DOHH2 (cell line): Measurements from ENCODE around the gene MBIP.

Experiments
- H3F3A ChIP-seq: fragments of 200-600 bp; sonication (generic), shearing (Covaris generic); 2 replicates; pipeline ENCODE4 v1.6.0; 2016; ENCODE audit warnings: antibody characterized with exemption, mild to moderate bottlenecking; ENCODE audit not compliant: control insufficient read depth, insufficient read depth
- H3K27ac ChIP-seq: fragments of 200-600 bp; sonication (generic); 2 replicates; pipeline ENCODE4 v1.5.1; 2014; ENCODE audit warnings: low read depth, mild to moderate bottlenecking, low read length, moderate library complexity
- H3K27me3 ChIP-seq: fragments of 200-600 bp; sonication (generic); 2 replicates; pipeline ENCODE4 v1.6.1; 2014; ENCODE audit warnings: mild to moderate bottlenecking, low read length, mixed read lengths; ENCODE audit not compliant: control insufficient read depth
- H3K36me3 ChIP-seq: fragments of 200-600 bp; sonication (generic); 2 replicates; pipeline ENCODE4 v1.6.1; 2014; ENCODE audit warnings: mild to moderate bottlenecking, low read length, moderate library complexity, mixed read lengths; ENCODE audit not compliant: control insufficient read depth
- H3K4me1 ChIP-seq: fragments of 200-600 bp; sonication (generic); 2 replicates; pipeline ENCODE4 v1.6.1; 2014; ENCODE audit warnings: mild to moderate bottlenecking, low read length, mixed read lengths; ENCODE audit not compliant: control insufficient read depth
- H3K4me2 ChIP-seq: fragments of 200-600 bp; sonication (generic); 2 replicates; pipeline ENCODE4 v1.6.0; 2014; ENCODE audit warnings: mild to moderate bottlenecking, low read length, moderate library complexity
- H3K4me3 ChIP-seq: fragments of 200-600 bp; sonication (generic); 2 replicates; pipeline ENCODE4 v1.5.1; 2014; ENCODE audit warnings: mild to moderate bottlenecking, low read length, mixed read lengths
- H3K79me2 ChIP-seq: fragments of 200-600 bp; sonication (generic); 2 replicates; pipeline ENCODE4 v1.6.1; 2014; ENCODE audit warnings: mild to moderate bottlenecking, low read length, mixed read lengths; ENCODE audit not compliant: control insufficient read depth
- H3K9me2 ChIP-seq: fragments of 200-600 bp; sonication (generic); replicated peaks from 2 replicates; pipeline ENCODE4 v1.6.1; 2014; ENCODE audit warnings: mild to moderate bottlenecking, low read length, mixed read lengths; ENCODE audit not compliant: control insufficient read depth
- H3K9me3 ChIP-seq: fragments of 200-600 bp; sonication (generic); 2 replicates; pipeline ENCODE4 v1.6.1; 2014; ENCODE audit warnings: antibody characterized with exemption, low read length, mixed read lengths; ENCODE audit not compliant: control insufficient read depth, insufficient read depth
- H4K20me1 ChIP-seq: fragments of 200-600 bp; sonication (generic); 2 replicates; pipeline ENCODE4 v1.6.0; 2014; ENCODE audit warnings: low read depth, mild to moderate bottlenecking, antibody characterized with exemption, low read length, moderate library complexity; ENCODE audit not compliant: control insufficient read depth, insufficient read depth
- EZH2phosphoT487 ChIP-seq: fragments of 200-600 bp; sonication (generic); IDR thresholded peaks from 2 replicates; pipeline ENCODE4 v1.6.1; 2017; ENCODE audit warnings: borderline replicate concordance, mild to moderate bottlenecking, antibody characterized with exemption, low read length, moderate library complexity, mixed read lengths
- TF ChIP-seq, protein P1 (sequence below): fragments of 200-600 bp; sonication (generic); IDR thresholded peaks from one replicate; pipeline ENCODE4 v1.5.1; 2014; ENCODE audit warnings: antibody characterized with exemption, mild to moderate bottlenecking, low read depth, low read length; ENCODE audit not compliant: poor library complexity, severe bottlenecking

Gene MBIP

GRCh38 chr14:36294543-36294942 lies 25.9 kb downstream of the MBIP start:
- no peaks in the 10 kb centered on the region for H3K79me2 ChIP-seq
- H3K9me2 ChIP-seq: no peaks in the 10 kb centered on the region
- no peak overlapping the region for H3K4me2 ChIP-seq
- no peak overlapping the region for H3K27ac ChIP-seq
- no peak overlapping the region for H3K4me3 ChIP-seq
- H3F3A ChIP-seq: no peaks in the 10 kb centered on the region
- peaks cover 20% of the 10 kb centered on the region for H3K36me3 ChIP-seq
- H3K4me1 ChIP-seq: no peaks in the 10 kb centered on the region
- no peaks in the 10 kb centered on the region for H3K27me3 ChIP-seq
- no peaks in the 10 kb centered on the region for H3K9me3 ChIP-seq
- no peak for TF ChIP-seq EZH2phosphoT487
- TF ChIP-seq, protein P1, sequence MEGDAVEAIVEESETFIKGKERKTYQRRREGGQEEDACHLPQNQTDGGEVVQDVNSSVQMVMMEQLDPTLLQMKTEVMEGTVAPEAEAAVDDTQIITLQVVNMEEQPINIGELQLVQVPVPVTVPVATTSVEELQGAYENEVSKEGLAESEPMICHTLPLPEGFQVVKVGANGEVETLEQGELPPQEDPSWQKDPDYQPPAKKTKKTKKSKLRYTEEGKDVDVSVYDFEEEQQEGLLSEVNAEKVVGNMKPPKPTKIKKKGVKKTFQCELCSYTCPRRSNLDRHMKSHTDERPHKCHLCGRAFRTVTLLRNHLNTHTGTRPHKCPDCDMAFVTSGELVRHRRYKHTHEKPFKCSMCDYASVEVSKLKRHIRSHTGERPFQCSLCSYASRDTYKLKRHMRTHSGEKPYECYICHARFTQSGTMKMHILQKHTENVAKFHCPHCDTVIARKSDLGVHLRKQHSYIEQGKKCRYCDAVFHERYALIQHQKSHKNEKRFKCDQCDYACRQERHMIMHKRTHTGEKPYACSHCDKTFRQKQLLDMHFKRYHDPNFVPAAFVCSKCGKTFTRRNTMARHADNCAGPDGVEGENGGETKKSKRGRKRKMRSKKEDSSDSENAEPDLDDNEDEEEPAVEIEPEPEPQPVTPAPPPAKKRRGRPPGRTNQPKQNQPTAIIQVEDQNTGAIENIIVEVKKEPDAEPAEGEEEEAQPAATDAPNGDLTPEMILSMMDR: no peak
- H4K20me1 ChIP-seq: no peaks in the 10 kb centered on the region

- Histone ChIP-seq H3F3A (no peaks in the 10 kb centered on the region), H3K4me3 (no peak overlapping the region), H3K4me2 (no peak overlapping the region), H3K79me2 (no peaks in the 10 kb centered on the region), H4K20me1 (no peaks in the 10 kb centered on the region), H3K9me3 (no peaks in the 10 kb centered on the region), H3K9me2 (no peaks in the 10 kb centered on the region), H3K4me1 (no peaks in the 10 kb centered on the region), H3K27ac (no peak overlapping the region), H3K27me3 (no peaks in the 10 kb centered on the region), H3K36me3 (peaks cover 15% of the 10 kb centered on the region)
- TF ChIP-seq, protein P1: no peak
- no peak for TF ChIP-seq EZH2phosphoT487
Observed at GRCh38 chr14:36293824-36294223, 26.6 kb downstream of the MBIP start.

GRCh38 chr14:36289954-36290353 lies 30.5 kb downstream of the MBIP start:
- Histone ChIP-seq H3K9me3 (no peaks in the 10 kb centered on the region), H3K4me1 (no peaks in the 10 kb centered on the region), H3K27ac (no peak overlapping the region), H3K9me2 (no peaks in the 10 kb centered on the region), H3K4me2 (no peak overlapping the region), H3K36me3 (no peaks in the 10 kb centered on the region), H3F3A (no peaks in the 10 kb centered on the region), H3K79me2 (no peaks in the 10 kb centered on the region), H3K27me3 (no peaks in the 10 kb centered on the region), H4K20me1 (no peaks in the 10 kb centered on the region), H3K4me3 (no peak overlapping the region)
- TF ChIP-seq, protein P1: no peak

- TF ChIP-seq EZH2phosphoT487: no peak
- TF ChIP-seq, protein P1: no peak
- Histone ChIP-seq H3K27me3 (no peaks in the 10 kb centered on the region), H3K36me3 (no peaks in the 10 kb centered on the region), H4K20me1 (no peaks in the 10 kb centered on the region), H3K79me2 (no peaks in the 10 kb centered on the region), H3K4me3 (no peak overlapping the region), H3K9me2 (no peaks in the 10 kb centered on the region), H3K9me3 (no peaks in the 10 kb centered on the region), H3K27ac (no peak overlapping the region), H3K4me2 (no peak overlapping the region), H3K4me1 (no peaks in the 10 kb centered on the region), H3F3A (no peaks in the 10 kb centered on the region)
Observed at GRCh38 chr14:36288496-36288895, 31.9 kb downstream of the MBIP start.
